CD4-positive, alpha-beta T cell (primary cell): ENCODE results near the gene ULK4. TPM values are rescaled to one million over a fixed set of nuclear protein-coding genes. Genes with fewer than 3 reads are reported as not detected.

Source experiments
- ATAC-seq: fragments of 200-7000 bp; cut with Tn5 transposase; one replicate; pipeline ENCODE4 v1.10.0; 2022; ENCODE audit warnings: mild to moderate bottlenecking; ENCODE audit not compliant: poor library complexity
- CTCF ChIA-PET: fragments of 350-600 bp; sonication (Branson Sonifier 250); formaldehyde crosslinking; loops from one replicate; lab custom pipeline; 2021; ENCODE audit warnings: antibody characterized with exemption, inconsistent platforms; lab: Charles Lee
- POLR2A ChIA-PET: fragments of 350-600 bp; sonication (Branson Sonifier 250); formaldehyde crosslinking; loops from one replicate; lab custom pipeline; 2021; ENCODE audit warnings: antibody characterized with exemption, inconsistent platforms; lab: Charles Lee
- DNase-seq, 14 experiments: peaks; one replicate each; pipeline ENCODE4 v3.0.0-alpha.2; 2013 to 2020; ENCODE audit warnings: mixed read lengths in 2 of 14
- H3K27ac ChIP-seq, 2 donors: one replicate each; pipeline versions ENCODE4 v1.5.1 to v1.7.0; 2013; ENCODE audit warnings: low read length in 2 of 2, low read depth in 1 of 2, mild to moderate bottlenecking in 1 of 2
- H3K27me3 ChIP-seq, 2 experiments: 1 replicate in 1 of 2; 2 replicates in 1 of 2; pipeline versions ENCODE4 v1.6.1 to v1.7.0; 2013; ENCODE audit warnings: low read length in 2 of 2, control low read depth in 1 of 2, mild to moderate bottlenecking in 1 of 2, moderate library complexity in 1 of 2; ENCODE audit not compliant: insufficient read depth in 2 of 2, control insufficient read depth in 1 of 2
- H3K36me3 ChIP-seq: one replicate; pipeline ENCODE4 v1.6.1; 2013; ENCODE audit warnings: low read length, control low read depth; ENCODE audit not compliant: insufficient read depth
- H3K4me1 ChIP-seq: one replicate; pipeline ENCODE4 v1.6.1; 2013; ENCODE audit warnings: low read length, control low read depth; ENCODE audit not compliant: insufficient read depth
- H3K4me3 ChIP-seq: one replicate; pipeline ENCODE4 v1.5.1; 2013; ENCODE audit warnings: mild to moderate bottlenecking, low read length, moderate library complexity
- H3K9me3 ChIP-seq, 2 experiments: 1 replicate in 1 of 2; 2 replicates in 1 of 2; pipeline versions ENCODE4 v1.6.1 to v1.7.0; 2013; ENCODE audit warnings: low read length in 2 of 2, mild to moderate bottlenecking in 2 of 2, control low read depth in 1 of 2, moderate library complexity in 1 of 2; ENCODE audit not compliant: control insufficient read depth in 1 of 2, insufficient read depth in 1 of 2
- H3K27ac Mint-ChIP-seq: one replicate; pipeline ENCODE4 v1.8.0; 2020; ENCODE audit warnings: mixed read lengths
- H3K27me3 Mint-ChIP-seq: one replicate; pipeline ENCODE4 v1.8.0; 2021; ENCODE audit warnings: mixed read lengths
- H3K36me3 Mint-ChIP-seq: one replicate; pipeline ENCODE4 v1.8.0; 2021; ENCODE audit warnings: low read depth, mixed read lengths
- H3K4me1 Mint-ChIP-seq: one replicate; pipeline ENCODE4 v1.8.0; 2021; ENCODE audit warnings: low read depth, mixed read lengths
- H3K4me3 Mint-ChIP-seq: one replicate; pipeline ENCODE4 v1.8.0; 2020; ENCODE audit warnings: mild to moderate bottlenecking, mixed read lengths
- H3K9me3 Mint-ChIP-seq: one replicate; pipeline ENCODE4 v1.8.0; 2020; ENCODE audit warnings: mixed read lengths
- CTCF ChIP-seq: fragments of 200-600 bp; IDR thresholded peaks from one replicate; pipeline ENCODE4 v1.8.0; 2022; ENCODE audit warnings: antibody characterized with exemption, mild to moderate bottlenecking
- intact Hi-C, 2 experiments: fragments of 100-400 bp; cut with DNase I in 1 of 2; cut with micrococcal nuclease in 1 of 2; formaldehyde crosslinking; loops; one replicate each; pipeline versions ENCODE4 v1.15.1 to v1.9.0; 2023 to 2025; cut with DNase I, micrococcal nuclease
- total RNA-seq, 174 experiments: library from RNA in 2 of 174; stranded (reverse) in 2 of 174; gene quantifications; one replicate each; pipeline ENCODE4 v1.2.3 and lab custom pipeline; 2021 to 2026

The ULK4 gene
- total RNA-seq, 2 experiments from 2014 or later = 23.8 to 28.6 TPM

- Mint-ChIP-seq H3K36me3 (peaks cover 8% of the 10 kb centered on the region), H3K27me3 (no peaks in the 10 kb centered on the region), H3K4me3 (no peak overlapping the region), H3K4me1 (peaks cover 94% of the 10 kb centered on the region), H3K9me3 (no peaks in the 10 kb centered on the region), H3K27ac (peak overlapping the region; percentile 2)
- no peaks in the 10 kb centered on the region for H3K9me3 ChIP-seq
- no peaks in the 10 kb centered on the region for H3K27me3 ChIP-seq
- H3K4me3 ChIP-seq = no peak overlapping the region
- ChIA-PET CTCF (no interaction called here), POLR2A (interaction anchor here (5.7 kb wide), 1 partner anchor 17 kb away, joined by 37 read pairs; the partner anchor contains the start of gene CTNNB1)
- no peaks in the 10 kb centered on the region for H3K36me3 ChIP-seq
- H3K27ac ChIP-seq = no peak overlapping the region
- ATAC-seq (no peak), DNase-seq (no peak)
- peaks cover 25% of the 10 kb centered on the region for H3K4me1 ChIP-seq
- no peak for TF ChIP-seq CTCF
- intact Hi-C loops = loop anchor here in 1 of 2 experiments (2.0 kb wide), 1 partner anchor 16 kb away; no protein-coding TSS in a partner anchor
Measured at GRCh38 chr3:41216422-41216821, 745.5 kb downstream of the ULK4 start.

GRCh38 chr3:41213588-41213987 is 748.3 kb downstream of the ULK4 start:
- Histone ChIP-seq H3K27me3 (no peaks in the 10 kb centered on the region), H3K27ac (no peak overlapping the region), H3K4me1 (peaks cover 25% of the 10 kb centered on the region), H3K36me3 (no peaks in the 10 kb centered on the region), H3K9me3 (peaks cover 0 to 4% of the 10 kb centered on the region in 2 experiments), H3K4me3 (no peak overlapping the region)
- H3K4me1 Mint-ChIP-seq = peaks cover 84% of the 10 kb centered on the region
- peaks cover 23% of the 10 kb centered on the region for H3K36me3 Mint-ChIP-seq
- ChIA-PET POLR2A (interaction anchor here (0.8 to 5.7 kb wide), 3 partner anchors 13 to 27 kb away, joined by 4 to 37 read pairs (median 4); partner anchors contain the start of gene CTNNB1), CTCF (interaction anchor here (1.3 kb wide), 1 partner anchor 11 kb away, joined by 4 read pairs; no protein-coding TSS in a partner anchor)
- no peak for ATAC-seq
- no peak for TF ChIP-seq CTCF
- H3K27me3 Mint-ChIP-seq = no peaks in the 10 kb centered on the region
- H3K9me3 Mint-ChIP-seq = no peaks in the 10 kb centered on the region
- no peak for DNase-seq
- H3K27ac Mint-ChIP-seq = peak overlapping the region; percentile 14
- H3K4me3 Mint-ChIP-seq = no peak overlapping the region
- intact Hi-C loops = no loop called here

GRCh38 chr3:41212088-41212487 is 749.8 kb downstream of the ULK4 start:
- no peak for TF ChIP-seq CTCF
- Histone ChIP-seq H3K4me3 (no peak overlapping the region), H3K27ac (no peak overlapping the region), H3K9me3 (peaks cover 0 to 4% of the 10 kb centered on the region in 2 experiments), H3K4me1 (peaks cover 25% of the 10 kb centered on the region), H3K27me3 (no peaks in the 10 kb centered on the region), H3K36me3 (no peaks in the 10 kb centered on the region)
- ChIA-PET CTCF (interaction anchor here (2.7 kb wide), 1 partner anchor 11 kb away, joined by 6 read pairs; no protein-coding TSS in a partner anchor), POLR2A (interaction anchor here (0.9 to 5.7 kb wide), 3 partner anchors 11 to 13 kb away, joined by 3 to 37 read pairs (median 25); partner anchors contain the start of gene CTNNB1)
- DNase-seq (no peak), ATAC-seq (no peak)
- Mint-ChIP-seq H3K4me3 (no peak overlapping the region), H3K27ac (no peak overlapping the region), H3K4me1 (peaks cover 85% of the 10 kb centered on the region), H3K36me3 (peaks cover 28% of the 10 kb centered on the region), H3K27me3 (no peaks in the 10 kb centered on the region), H3K9me3 (no peaks in the 10 kb centered on the region)
- intact Hi-C loops = no loop called here
